Measurements from ENCODE around the gene SPNS2.
A peak's percentile ranks its signal among the peaks of the same experiment; 100 is the strongest.

Gene SPNS2

DNA sequence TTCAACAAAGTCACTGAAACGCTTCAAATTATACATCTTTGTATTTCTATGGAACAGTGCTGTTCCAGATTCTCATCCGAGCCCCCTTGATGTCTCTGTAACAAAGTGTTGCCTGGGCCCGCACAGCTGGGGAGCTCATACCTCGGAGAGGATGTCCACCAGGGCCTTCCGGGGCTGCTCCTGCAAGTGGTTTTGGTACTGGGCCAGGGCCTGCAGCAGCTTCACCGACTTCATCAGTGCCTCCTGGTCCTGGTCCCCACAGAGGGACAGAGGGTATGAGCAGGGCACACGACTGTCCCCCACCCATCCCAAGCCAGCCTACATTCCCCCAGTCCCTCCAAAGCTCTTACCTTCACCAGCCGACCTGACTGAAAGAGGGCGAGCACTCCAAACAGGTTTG is 55.0 kb downstream of the SPNS2 start:
- DNase-seq, result no peak

DNA sequence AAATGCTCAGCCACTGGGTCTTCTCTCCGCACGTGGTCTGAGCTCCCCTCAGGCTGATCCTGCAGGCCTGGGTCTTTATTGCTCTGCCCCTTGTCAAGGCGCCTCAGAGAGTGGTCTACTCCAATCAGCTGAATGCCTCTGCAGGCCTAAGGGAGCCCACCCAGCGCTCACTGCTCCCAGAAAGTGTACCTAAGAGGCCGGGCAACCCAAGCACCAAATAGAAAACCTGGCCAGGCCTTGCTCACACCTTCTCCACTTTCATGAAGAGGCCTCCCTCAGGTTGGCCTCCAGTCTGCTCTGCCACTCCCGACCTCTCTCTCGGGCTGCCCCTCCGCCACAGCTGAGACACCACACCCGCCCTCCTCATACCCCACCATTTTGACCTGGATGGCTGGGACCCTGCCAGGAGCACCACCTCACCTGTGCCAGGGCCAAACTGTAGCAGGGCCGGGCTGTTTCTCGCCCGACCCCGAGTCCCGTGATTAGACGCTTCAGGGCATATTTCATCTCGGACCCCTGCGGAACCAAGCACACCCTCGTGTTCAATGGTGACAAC is 55.8 kb downstream of the SPNS2 start:
- DNase-seq, result no peak

DNA sequence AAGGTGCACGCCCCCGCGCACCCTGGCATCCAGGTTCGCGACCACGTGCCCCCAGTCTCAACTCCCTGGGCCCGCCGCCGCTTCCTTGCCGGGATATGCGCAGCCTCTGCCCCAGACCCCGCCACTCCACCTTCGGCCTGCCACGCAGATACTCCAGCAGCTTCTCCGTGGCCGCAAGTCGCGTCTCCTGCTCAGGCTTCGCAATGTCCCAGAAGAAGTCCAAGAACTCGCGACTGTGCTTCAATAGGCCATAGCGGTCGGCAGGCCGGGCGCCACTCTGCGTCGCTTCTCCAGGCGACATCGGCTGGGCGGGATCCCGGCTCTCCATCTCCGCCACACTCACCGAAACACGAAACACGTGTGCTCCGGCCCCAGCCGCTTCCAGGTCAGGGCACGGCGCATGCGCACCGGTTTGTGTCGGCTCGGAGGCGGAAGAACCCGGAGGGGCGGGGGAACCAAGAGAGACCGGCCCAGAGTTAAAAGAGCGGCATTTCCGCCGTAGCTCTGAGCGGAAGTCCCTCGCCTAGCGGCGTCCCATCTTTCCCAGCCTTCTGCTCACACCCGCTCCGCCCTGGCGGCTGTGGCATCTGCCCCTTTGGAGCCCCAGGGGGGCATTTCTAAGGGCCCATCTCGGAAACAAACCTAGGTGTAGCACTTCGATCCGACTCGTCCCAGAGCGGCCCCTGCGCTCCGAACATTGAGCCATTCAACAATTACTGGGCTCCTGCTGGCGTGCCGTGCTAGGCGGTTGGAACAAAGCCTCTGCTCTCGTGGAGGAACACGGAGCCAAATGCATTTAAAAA is 56.5 kb downstream of the SPNS2 start, which contains the start of gene MYBBP1A:
MYBBP1A (minus strand) TSS at position 388 of the 803 bp plus-strand sequence; CDS start at position 328, 60 bp downstream.
- DNase-seq, result peak in 1 of 2 experiments; percentile 80

DNA sequence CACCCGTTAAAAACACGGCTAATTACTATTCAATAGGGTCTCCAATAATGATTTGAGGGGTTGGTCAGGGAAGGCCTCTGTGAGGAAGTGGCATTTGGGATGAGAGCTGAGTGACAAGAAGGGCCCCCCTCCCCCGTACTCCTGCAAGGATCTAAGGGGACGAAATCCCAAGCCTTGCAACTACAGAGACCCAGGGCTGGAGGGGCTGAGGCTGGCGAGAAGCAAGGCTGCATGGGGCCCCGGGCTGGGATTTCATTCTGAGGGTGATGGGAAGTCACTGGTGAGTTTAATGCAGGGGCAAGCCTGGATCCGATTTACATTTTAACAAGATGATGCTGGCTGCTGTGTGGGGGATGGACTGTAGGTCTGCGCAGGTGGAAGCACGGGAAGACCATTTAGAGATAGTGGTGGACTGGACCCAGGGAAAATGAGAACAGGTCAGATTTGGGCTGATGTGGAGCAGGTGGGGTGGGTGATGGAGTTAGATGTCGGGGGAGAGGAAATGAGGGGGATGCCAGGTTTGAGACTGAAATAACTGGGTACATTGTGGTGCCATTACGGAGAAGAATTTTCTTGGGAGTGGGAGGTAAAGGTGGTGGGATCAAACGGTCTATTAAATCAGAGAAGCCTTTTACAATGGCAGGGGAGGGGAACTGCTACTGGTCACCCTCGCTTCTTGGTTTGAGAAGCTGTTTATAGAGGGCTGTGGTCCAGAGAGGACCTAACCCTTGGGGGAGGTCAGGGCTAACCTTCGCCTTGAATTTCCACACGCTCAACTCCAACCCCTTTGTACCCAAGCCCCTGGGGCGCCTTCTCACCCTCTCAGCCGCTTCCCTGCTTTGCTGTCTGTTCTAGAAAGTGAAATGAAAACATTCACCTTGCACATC is 57.4 kb downstream of the SPNS2 start:
- DNase-seq, result no peak

DNA sequence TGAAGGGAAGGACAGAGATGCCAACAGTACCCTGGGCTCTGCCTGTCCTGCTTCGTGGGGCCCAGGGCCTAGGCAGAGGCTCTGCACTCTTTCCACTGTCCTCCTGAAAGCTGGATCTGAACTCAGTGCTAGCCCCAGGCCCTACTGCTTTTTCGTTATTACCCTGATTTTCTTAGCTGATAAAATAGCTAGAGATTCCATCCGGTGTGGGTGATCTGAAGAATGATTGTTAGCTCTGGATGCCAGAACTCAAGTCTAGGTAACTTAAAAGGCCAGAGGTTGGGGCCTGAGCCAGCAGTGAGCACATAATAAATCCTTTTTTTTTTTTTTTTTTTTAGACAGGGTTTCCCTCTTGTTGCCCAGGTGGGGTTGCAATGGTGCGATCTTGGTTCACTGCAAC is 58.3 kb downstream of the SPNS2 start:
- no peak for DNase-seq

DNA sequence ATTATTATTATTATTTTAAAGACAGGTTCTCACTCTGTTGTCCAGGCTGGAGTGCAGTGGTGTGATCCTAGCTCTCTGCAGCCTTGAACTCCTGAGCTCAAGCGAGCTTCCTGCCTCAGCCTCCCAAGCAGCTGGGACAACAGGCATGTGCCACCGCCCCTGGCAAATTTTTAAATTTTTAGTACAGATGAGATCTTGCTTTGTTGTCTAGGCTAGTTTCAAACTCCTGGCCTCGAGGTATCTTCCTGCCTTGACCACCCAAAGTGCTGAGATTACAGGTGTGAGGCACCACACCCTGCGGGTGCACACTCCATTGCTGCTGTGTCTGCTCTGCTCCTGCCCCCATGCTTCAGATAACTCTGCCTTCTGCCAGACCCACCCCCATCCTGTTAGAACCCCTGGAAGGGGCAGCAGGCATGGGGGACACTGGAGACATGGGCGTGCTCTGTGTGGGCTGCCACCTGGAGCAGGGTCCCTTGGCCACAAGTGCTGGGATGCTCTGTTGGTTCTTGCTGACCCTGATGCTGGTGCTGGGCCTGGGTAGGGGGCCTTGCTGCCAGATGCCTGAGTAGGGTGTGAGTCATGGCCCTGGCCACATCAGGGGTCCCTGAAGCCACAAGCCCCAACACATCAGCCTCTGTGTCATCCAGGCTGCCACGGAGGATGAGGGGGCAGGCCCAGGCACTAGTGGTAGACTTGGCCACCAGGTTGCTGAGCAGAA is 59.1 kb downstream of the SPNS2 start:
- no peak for DNase-seq

DNA sequence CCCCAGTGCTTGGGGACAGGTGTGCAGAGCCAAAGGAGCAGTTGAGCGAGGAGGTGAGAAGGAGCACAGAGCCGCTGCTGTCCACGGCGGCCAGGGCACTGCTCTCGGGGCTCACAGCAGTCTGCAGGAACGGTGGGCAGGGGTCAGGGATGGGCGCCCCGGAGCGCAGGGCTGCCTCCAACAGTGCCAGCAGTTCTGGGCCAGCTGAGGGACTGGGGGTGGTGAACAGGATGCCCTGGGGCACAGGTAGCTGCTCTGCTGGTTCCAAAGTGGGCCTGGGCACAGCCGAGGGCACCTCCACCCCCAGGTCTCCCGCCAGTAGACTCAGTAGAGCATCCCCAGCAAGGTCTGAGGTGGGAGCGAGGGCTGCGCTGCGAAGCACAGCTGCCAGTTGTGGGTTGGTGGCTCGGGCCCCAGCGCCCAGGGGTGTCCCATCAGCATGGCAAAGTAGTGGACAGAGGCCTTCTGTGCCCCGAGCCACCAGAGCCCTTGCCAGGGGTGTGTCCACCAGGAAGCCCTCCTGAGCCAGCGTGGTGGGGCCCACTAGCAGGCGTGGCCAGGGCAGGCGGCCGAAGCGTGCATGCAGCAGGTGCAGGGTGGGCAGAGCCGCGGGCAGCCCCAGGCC is 59.8 kb downstream of the SPNS2 start:
- no peak for DNase-seq

DNA sequence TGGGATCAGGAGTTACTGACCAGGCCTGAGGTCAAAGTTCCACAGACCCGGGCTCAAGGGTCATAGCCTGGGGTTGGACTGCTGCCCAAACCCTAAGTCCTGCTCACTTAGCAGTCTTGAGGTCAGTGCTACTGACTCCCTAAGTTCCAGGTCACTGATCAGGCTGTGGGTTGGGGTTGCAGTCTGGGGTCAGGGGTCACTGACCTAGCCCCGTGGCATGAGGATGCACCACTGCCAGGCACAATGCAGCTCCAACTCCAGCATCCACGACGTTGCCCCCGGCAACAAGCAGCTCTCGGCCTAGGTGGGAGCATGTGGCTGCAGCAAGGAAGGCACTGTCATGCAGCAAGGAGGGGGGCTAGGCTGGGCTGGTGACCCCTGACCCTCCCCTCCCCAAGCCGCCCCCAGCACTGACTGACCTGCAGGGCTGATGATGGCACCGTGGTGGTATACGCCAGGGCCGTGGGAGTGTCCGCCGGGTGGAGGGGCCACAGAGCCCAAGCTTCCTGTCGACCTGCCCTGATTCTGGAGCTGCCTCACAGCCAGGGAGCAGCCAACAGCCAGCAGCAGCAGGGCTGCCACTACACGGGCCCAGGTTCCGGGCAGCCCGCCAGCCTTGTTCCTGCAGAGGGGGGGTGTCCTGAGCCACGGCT is 60.6 kb downstream of the SPNS2 start:
- DNase-seq, result no peak

DNA sequence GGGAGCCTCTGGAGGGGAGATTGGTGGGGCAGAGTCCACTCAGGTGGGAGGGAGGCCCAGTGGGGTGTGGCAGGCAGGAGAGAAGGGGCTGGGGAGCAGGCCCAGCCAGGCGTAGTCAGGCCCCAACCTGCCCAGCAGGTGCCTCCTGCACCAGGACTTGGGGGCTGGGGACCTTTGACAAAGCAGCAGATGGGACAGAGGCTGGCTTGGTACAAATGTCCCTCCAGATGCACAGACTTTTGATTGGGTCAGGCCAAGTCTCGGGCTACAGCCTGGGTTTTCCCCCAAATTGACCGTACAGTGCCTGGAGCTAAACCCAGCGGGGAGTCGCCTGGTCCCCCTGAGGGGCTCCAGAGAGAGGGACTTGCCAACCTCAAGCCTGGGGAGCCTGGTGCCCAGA is 61.3 kb downstream of the SPNS2 start:
- no peak for DNase-seq

DNA sequence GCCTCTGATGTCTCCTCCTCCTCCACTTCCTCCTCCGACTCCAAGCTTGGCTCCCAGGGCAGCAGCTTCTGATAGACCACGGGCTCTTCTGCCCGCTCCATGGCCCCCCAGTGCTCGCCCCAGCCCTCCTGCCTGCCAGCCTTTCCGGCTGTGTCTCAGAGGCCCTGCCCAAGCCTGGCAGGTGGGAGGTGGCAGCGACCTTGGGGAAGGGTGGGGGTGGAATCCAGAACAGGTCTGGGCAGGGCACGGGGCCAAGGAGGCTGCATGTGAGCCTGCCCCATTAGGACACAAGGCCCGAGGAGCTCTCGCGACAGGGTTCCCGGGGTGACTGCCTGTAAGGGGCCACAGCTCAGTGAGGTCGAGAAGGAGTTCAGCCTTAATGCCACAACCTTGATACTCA is 61.7 kb downstream of the SPNS2 start, which contains the start of gene GGT6:
GGT6 (minus strand) TSS at position 157 of the 400 bp plus-strand sequence; CDS start at position 101, 56 bp downstream.
- no peak for DNase-seq

DNA sequence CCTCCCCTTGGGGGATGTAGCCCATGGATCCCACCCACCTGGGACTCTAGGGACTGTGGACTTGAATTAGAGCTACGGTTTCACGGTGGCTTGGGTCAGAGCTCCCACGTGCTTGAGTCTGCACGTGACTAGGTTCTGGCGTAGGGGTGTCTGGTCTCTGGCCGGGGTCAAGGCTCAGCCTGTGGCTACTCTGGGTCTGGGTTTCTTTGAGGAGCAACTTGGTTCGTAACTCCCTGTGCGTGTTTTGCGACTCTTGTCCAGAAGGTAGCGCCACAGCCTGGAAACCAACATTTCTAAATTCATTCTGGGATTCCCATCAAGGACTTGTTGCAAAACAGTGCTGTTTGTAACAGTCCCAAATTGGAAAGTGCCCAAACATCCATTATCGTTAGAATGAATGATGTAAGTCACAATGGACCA is 62.2 kb downstream of the SPNS2 start:
- no peak for DNase-seq

DNA sequence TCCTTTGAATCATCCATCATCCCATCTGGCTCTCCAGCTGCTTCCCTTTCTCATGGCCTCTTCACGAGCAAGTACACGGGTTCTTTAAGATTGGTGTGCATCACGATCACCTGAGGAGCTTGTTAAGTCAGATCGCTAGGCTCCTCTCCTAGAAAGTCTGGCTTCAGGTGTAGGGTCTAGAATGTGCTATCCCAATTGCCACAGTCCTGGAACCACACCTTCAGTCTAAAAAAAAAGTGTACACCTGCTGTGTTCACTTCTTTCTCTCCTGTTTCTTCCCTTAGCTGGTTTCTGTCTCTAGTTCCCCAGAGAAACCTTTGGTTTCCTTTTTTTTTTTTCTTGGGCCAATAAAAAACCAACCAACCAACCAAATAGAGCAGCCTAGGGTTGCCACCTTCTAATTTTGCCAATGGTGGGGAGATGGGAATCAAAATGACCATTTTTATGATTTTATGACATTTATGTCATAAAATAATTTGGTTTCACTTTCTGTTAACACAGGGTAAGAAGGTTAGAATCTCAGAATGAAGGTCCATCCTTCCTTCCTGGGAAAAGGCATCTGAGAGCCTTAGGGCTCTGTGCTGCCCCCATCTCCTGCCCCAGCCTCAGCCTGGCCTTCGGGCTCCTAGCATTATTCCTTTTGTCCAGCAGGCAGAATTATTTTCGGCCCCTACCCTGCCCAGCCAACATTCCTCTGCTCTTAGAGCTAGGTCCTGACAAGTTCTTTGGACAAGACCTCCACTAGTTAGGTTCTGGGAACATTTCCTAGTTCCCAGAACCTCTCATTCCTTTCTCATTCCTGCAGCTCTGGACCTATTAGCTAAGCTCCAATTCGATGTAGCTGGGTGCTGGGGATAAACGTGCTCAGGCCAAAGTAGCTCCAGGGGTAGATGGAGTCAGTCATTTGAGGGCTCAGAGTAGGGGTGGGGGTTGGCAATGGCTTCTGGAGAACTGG is 63.6 kb downstream of the SPNS2 start:
- DNase-seq, result no peak

DNA sequence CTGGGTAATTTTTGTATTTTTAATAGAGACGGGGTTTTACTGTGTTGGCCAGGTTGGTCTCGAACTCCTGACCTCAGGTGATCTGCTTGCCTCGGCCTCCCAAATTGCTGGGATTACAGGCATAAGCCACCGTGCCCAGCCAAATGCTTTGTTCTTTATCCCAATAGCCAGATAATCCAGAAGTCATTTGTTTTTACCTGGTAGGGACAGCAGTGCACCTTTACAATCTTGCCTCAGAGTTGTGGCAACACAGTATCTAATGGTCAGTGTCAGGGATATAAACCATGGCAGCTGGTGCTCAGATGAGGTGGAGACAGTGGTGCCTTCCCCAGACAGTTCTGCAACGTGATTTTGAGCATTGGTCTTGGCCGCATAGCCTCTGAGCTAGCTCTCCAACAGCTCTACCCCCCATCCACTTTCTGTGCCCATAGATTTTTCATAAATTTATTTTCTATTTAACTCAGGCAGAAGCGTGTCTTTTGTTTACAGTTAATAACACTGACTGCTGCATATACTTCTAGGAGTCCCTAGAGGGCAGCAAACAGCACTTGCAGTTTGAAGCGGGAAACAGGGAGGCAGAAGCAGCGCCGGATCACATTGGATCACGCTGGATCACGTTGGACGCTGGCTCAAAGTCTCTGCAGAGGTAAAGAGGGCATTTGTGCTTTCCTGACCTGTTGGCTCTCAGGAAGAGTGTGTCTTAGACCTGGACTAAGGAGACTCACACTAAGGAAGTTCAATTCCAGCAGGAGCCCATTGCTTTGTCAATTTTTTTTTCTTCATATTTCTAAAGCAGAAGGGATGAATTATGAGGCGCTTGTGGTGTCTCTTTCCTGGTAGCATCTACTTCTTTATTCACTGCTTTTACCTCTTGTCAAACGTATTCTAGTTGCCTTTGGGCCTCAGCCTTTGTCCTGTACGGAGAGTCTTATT is 66.8 kb downstream of the SPNS2 start:
- peak in 1 of 2 experiments; percentile 32 for DNase-seq

DNA sequence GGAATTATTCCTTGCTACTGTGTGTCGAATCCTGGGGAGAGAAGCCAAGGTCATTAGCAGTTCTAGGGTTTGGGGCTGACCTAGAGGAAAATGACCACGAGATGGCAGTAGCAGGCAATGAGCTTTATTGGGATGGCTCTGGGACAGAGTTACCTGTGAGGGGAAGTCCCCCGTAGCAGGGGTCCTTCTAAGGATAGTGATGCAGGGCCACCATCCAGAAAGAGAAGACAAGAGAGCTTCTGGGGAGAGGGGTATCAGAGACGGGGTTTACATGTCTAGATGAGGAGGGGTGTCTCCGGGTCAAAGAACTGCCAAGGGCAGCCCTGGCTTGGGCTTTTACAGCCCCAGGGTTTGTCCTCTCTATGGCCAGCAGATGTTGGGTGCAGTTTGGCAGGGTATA is 68.1 kb downstream of the SPNS2 start:
- peak in 1 of 2 experiments; percentile 26 for DNase-seq

DNA sequence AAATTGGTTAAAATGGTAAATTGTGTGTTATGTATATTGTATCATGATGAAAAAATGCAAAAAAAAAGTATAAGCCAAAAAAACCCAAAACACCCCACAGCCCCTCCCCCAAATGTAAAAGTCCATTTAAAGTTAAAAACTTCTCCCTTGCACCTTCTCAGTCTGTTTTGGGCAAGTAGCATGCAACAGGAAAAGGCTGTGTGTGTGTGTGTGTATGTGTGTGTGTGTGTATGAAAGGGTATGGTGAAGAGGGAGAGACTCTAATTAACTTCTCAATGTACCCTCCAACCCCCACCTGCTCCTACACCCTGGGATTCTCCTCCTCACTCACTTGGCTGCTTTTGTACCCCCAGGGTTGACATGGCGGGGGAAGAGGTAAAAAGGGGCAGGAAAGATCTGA is 70.9 kb downstream of the SPNS2 start:
- DNase-seq, result no peak

DNA sequence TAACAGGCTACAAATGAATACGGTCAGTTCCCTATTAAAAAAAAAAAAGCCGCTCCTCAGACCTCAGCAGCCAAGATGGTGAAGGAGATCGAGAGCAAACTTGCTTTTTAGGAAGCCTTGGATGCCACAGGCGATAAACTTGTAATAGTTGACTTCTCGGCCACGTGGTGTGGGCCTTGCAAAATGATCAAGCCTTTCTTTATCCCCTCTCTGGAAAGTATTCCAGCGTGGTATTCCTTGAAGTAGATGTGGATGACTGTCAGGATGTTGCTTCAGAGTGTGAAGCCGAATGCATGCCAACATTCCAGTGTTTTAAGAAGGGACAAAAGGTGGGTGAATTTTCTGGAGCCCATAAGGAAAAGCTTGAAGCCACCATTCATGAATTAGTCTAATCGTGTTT is 73.5 kb downstream of the SPNS2 start:
- no peak for DNase-seq

DNA sequence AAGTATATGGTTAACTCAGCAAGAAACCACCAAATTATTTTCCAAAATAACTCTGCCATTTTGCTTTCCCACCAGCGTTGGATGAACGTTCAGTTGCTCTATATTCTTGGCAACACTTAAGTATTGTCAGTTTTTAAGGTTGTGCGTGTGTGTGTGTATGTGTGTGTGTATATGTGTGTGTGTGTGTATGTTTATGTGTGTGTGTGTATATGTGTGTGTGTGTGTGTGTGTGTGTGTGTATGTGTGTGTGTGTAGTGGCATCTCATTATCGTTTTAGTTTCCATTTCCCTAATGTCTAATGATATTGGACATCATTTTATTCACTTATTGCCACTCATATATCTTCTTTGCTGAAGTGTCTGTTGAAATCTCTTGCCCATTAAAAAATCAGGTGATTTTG is 74.4 kb downstream of the SPNS2 start:
- DNase-seq, result no peak

DNA sequence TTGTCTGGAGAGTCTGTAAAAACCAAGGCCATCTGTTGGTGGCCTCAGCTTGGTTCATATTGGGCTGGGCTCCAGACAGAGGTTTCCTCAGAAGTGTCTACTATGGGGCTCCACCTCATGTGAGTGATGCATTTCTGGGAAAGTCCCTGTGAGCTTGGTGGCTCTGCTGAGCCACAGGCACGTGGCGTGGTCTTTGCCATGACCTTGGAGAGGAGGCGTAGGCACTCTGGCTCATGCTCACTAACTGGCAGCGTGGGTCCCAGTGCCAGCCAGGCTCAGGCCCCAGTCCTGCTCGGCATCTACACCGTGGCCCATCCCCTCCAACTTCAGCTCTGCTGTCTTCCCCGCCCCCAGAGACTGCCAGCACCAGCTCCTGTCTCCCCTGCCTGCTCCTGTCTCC is 75.0 kb downstream of the SPNS2 start:
- no peak for DNase-seq

DNA sequence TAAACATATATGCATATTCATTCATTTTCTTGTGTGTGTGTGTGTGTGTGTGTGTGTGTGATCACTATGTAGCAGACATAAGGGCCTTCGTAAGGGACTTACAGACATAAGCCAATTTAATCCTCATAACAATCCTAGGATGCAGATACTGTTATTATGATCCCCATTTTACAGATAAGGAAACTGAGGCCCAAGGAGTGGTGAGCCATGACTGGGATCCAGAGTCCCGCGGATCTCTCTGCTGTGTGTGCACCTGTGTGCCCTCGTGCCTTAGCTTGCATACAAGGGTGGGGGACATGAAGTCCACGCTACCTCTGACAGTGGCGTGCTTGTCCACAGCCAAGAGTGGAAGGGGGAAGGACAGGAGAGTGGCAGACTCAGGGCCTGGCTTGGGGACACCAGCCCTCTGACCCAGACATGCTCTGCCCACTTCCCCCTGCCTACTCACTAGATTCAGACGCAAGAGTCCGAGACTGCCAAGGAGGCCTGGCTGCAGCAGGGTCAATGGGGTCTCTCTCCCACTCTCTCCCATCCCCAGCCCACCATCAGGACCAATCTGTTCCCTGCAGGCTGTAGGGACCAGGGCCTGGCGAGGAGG is 75.9 kb downstream of the SPNS2 start:
- no peak for DNase-seq

All from cerebellar nuclear complex (tissue), 1 donor.